SK-N-SH (cell line): ENCODE measurements around the gene ASTN2.

Source experiments
- CTCF ChIP-seq: fragments of 200-600 bp; sonication (generic); IDR thresholded peaks from 2 replicates; pipeline ENCODE4 v1.6.1; 2017; ENCODE audit warnings: antibody characterized with exemption, mild to moderate bottlenecking, moderate library complexity
- EZH2phosphoT487 ChIP-seq: fragments of 200-600 bp; sonication (generic); IDR thresholded peaks from 2 replicates; pipeline ENCODE4 v1.6.1; 2017; ENCODE audit warnings: low read depth, mixed run types, mild to moderate bottlenecking, antibody characterized with exemption, moderate library complexity, borderline replicate concordance
- GATA2 ChIP-seq: sonication (generic); formaldehyde crosslinking; IDR thresholded peaks from 2 replicates; pipeline ENCODE4 v1.5.0; 2020; ENCODE audit warnings: mild to moderate bottlenecking, missing genetic modification reagents
- JUND ChIP-seq: IDR thresholded peaks from 2 replicates; pipeline ENCODE4 v1.4.0; 2012
- MAX ChIP-seq: IDR thresholded peaks from 2 replicates; pipeline ENCODE4 v1.4.0; 2012; ENCODE audit warnings: low read depth
- POLR2AphosphoS5 ChIP-seq: IDR thresholded peaks from 2 replicates; pipeline ENCODE4 v1.6.1; 2012; ENCODE audit warnings: low read depth, low read length
- REST ChIP-seq: IDR thresholded peaks from 2 replicates; pipeline ENCODE4 v1.6.1; 2012; ENCODE audit warnings: mild to moderate bottlenecking, low read depth, low read length, moderate library complexity
- RXRA ChIP-seq: IDR thresholded peaks from 2 replicates; pipeline ENCODE4 v1.4.0; 2012; ENCODE audit warnings: low read depth, mild to moderate bottlenecking, borderline replicate concordance
- TCF12 ChIP-seq: IDR thresholded peaks from 2 replicates; pipeline ENCODE4 v1.4.0; 2012
- USF2 ChIP-seq: fragments of 150-350 bp; IDR thresholded peaks from 2 replicates; pipeline ENCODE4 v1.6.1; 2017; ENCODE audit warnings: antibody characterized with exemption, low read length, low read depth, borderline replicate concordance

GRCh38 chr9:116812231-116813030 is 602.4 kb downstream of the ASTN2 start:
- no peak for TF ChIP-seq POLR2AphosphoS5
- TF ChIP-seq CTCF, result no peak
- TF ChIP-seq USF2, result no peak
- TF ChIP-seq JUND, result no peak
- no peak for TF ChIP-seq RXRA
- TF ChIP-seq GATA2, result no peak
- TF ChIP-seq EZH2phosphoT487, result no peak
- TF ChIP-seq MAX, result no peak
- no peak for TF ChIP-seq TCF12
- no peak for TF ChIP-seq REST
